Measurements from ENCODE around the gene ARHGAP26. TPM values are rescaled to one million over a fixed set of nuclear protein-coding genes. Genes with fewer than 3 reads are reported as not detected.
A peak's percentile ranks its signal among the peaks of the same experiment; 100 is the strongest.

The ARHGAP26 gene
- total and polyA plus RNA-seq, 5 donors, result 13.2 to 56.9 (median 47.0) TPM

DNA sequence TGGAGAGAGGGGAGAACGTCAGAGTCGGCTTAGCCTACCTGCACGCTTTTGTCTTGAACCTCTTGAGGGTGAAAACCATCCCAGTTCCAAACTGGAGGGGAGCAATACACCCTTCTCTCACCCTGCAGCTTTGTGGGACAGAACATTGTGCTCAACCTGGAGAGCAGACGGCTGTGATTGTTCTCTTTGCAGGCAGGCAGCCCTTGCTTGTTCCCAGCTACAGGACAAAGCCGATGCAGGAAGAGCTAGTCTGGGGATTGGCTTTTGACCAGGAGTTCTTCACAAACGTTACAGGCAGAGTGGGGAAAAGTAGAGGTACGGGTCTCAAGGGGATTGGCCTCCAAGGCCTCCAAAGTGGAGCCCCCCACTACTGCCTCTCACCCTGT lies 33.9 kb upstream of the ARHGAP26 start:
- H3K27me3 ChIP-seq (ENCODE audit: control insufficient read depth, insufficient read depth), result no peaks in the 10 kb centered on the region
- ATAC-seq, result peak in 1 of 2 donors; percentile 24
- no peaks in the 10 kb centered on the region for H3K9me3 ChIP-seq (ENCODE audit: control insufficient read depth, low read length)
- WGBS, result 58% methylated on average over 7 of the region's 7 CpGs
- no peak overlapping the region for H3K4me3 ChIP-seq (ENCODE audit: low read length)
- H3K27ac ChIP-seq (ENCODE audit: low read length), result no peak overlapping the region
- intact Hi-C loops (cut with DNase I), result no loop called here
- peaks cover 7% of the 10 kb centered on the region for H3K4me1 ChIP-seq (ENCODE audit: control insufficient read depth, insufficient read depth, low read length)
- DNase-seq, result no peak

DNA sequence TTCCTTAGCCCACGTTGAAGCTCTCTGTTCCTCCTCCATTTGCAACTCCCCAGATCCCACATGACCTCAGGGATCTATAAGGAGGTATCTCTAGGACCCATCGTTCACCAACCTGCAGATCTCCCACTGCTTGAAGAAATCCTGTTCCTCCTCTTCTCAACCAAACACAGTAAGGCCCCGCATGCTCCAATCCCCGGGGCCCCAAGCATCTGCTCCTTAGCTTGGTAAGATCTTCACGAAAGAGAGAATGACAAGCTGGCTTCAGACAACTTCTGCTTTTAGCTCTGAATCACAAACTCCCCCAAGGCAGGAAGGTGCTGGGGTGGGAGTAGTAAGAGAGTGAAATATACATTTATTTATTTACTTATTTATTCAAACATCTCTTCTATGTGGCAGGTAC lies 33.0 kb upstream of the ARHGAP26 start:
- no peak for ATAC-seq
- WGBS, result 73% methylated on average over 5 of the region's 5 CpGs
- no peaks in the 10 kb centered on the region for H3K27me3 ChIP-seq (ENCODE audit: control insufficient read depth, insufficient read depth)

DNA sequence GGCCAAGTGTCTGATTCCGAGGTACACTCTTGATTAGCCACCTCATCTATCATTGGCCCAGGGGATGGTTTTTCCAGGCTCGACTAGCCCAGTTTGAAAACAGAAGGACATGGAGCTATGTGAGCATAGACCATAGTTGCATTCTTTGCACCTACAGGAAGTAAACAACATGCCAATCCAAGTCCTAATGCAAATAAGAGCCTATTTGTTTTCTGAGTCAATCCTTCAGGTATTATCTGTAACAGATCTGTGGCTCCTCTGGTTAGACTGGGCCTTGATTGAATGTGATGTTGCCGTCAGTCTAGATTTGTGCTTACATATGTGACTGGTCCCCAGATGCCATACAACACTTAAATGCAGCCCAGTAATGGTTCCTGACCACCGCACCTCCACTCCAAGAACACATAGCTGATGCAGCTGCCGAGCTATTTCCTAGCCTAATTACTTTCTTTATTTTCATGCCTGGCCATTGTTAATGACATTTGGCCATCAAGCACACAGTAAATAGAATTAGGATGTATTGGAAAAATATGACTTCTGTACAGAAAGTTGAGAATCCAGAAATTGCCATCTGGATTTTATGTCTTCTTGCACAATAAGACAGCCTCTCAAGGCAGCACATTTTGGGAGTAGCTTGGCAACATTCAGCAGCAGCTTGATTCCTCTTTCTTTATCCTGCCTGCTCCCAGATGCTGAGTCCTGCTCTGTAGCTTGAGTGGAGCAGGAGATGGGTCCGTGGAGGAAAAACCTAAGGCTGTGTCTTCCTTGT lies 29.5 kb upstream of the ARHGAP26 start:
- Histone ChIP-seq H3K4me1 (ENCODE audit: control insufficient read depth, insufficient read depth, low read length) (peaks cover 11% of the 10 kb centered on the region), H3K27ac (ENCODE audit: low read length) (peak overlapping the region; percentile 5)
- intact Hi-C loops (cut with DNase I), result loop anchor here in 1 of 4 donors (10.0 kb wide), 1 partner anchor 134 kb away; no protein-coding TSS in a partner anchor

More for the DNA sequence above, 33.0 kb upstream of the ARHGAP26 start:
- Histone ChIP-seq H3K4me3 (ENCODE audit: low read length) (no peak overlapping the region), H3K4me1 (ENCODE audit: control insufficient read depth, insufficient read depth, low read length) (peaks cover 7% of the 10 kb centered on the region), H3K27ac (ENCODE audit: low read length) (no peak overlapping the region), H3K9me3 (ENCODE audit: control insufficient read depth, low read length) (no peaks in the 10 kb centered on the region)
- DNase-seq, result no peak
- intact Hi-C loops (cut with DNase I), result no loop called here

DNA sequence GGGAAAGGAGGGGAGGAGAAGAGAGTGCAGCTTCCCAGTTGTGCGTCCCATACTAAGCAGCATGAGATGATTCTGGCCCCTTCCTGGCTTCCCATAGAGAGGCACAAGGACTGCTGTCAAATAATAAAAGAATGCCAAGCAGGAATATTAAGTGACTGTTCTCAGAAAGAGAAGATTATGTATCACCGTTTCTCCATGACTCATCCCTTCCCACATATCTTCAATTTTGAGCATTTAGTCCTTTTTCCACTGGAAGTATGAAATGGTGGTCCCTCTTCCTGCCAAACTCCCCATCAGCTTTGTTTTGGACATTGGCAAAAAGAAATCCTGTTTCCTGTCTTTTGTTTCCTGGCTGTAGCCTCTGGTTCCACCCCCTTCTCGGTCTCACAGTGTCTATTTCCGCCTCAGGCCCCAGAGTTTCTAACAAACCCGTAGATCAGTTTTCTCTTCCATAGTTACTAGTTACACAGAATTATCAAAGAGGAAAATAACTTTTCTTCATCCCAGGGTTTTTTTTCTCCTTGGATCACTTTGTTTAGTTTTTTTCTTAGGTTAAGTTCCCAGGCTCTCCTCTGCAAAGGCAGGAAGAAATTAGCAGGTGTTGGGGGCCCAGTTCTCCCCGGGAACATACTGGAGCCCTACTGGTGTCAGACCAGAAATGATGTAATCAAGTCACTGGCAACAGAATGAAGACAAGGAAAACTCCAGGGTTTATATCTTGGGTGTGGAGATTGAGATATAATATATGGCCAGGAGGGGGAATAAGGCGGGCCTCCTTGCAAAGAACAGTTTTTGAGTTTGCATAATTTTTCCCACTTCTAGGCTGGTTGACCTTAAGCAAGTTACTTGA lies 26.4 kb upstream of the ARHGAP26 start:
- no peak overlapping the region for H3K4me3 ChIP-seq (ENCODE audit: low read length)
- peak overlapping the region; percentile 87 for H3K27ac ChIP-seq (ENCODE audit: low read length)
- WGBS, result 23% methylated on average over 7 of the region's 7 CpGs
- no peaks in the 10 kb centered on the region for H3K9me3 ChIP-seq (ENCODE audit: control insufficient read depth, low read length)
- no peaks in the 10 kb centered on the region for H3K27me3 ChIP-seq (ENCODE audit: control insufficient read depth, insufficient read depth)
- ATAC-seq (peak; percentile 73 to 89), DNase-seq (peak in 1 of 3 donors; percentile 60)
- H3K4me1 ChIP-seq (ENCODE audit: control insufficient read depth, insufficient read depth, low read length), result peaks cover 10% of the 10 kb centered on the region
- intact Hi-C loops (cut with DNase I), result loop anchor here in 1 of 4 donors (10.0 kb wide), 1 partner anchor 131 kb away; no protein-coding TSS in a partner anchor

More for the DNA sequence above, 29.5 kb upstream of the ARHGAP26 start:
- no peaks in the 10 kb centered on the region for H3K27me3 ChIP-seq (ENCODE audit: control insufficient read depth, insufficient read depth)
- ATAC-seq (peak in 1 of 2 donors; percentile 34), DNase-seq (no peak)
- 74% methylated on average over 6 of the region's 6 CpGs for WGBS
- H3K4me3 ChIP-seq (ENCODE audit: low read length), result no peak overlapping the region
- no peaks in the 10 kb centered on the region for H3K9me3 ChIP-seq (ENCODE audit: control insufficient read depth, low read length)

DNA sequence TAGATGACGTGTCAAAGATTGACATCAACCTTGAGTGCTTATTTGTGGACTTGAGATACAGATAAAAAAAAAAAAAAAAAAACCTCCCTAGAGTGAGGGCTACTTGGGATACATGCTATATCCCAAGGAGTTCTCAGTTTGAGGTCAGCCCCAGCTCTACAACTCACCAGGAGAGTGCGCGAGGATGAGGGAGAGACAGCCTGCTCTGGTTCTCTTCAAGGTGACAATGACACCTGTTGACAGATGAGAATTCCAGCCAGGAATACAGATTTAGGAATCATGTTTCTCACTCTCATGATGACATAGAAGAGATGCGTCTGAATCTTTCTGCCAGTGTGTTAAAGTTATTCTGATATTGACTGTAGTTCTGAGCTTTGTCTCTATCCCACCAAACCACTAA lies 24.9 kb upstream of the ARHGAP26 start:
- Histone ChIP-seq H3K4me1 (ENCODE audit: control insufficient read depth, insufficient read depth, low read length) (peaks cover 10% of the 10 kb centered on the region), H3K27ac (ENCODE audit: low read length) (no peak overlapping the region), H3K4me3 (ENCODE audit: low read length) (no peak overlapping the region), H3K27me3 (ENCODE audit: control insufficient read depth, insufficient read depth) (no peaks in the 10 kb centered on the region), H3K9me3 (ENCODE audit: control insufficient read depth, low read length) (no peaks in the 10 kb centered on the region)
- DNase-seq (no peak), ATAC-seq (peak; percentile 15 to 53)
- intact Hi-C loops (cut with DNase I), result loop anchor here in 1 of 4 donors (10.0 kb wide), 1 partner anchor 130 kb away; no protein-coding TSS in a partner anchor
- WGBS, result 73% methylated on average over 4 of the region's 4 CpGs

DNA sequence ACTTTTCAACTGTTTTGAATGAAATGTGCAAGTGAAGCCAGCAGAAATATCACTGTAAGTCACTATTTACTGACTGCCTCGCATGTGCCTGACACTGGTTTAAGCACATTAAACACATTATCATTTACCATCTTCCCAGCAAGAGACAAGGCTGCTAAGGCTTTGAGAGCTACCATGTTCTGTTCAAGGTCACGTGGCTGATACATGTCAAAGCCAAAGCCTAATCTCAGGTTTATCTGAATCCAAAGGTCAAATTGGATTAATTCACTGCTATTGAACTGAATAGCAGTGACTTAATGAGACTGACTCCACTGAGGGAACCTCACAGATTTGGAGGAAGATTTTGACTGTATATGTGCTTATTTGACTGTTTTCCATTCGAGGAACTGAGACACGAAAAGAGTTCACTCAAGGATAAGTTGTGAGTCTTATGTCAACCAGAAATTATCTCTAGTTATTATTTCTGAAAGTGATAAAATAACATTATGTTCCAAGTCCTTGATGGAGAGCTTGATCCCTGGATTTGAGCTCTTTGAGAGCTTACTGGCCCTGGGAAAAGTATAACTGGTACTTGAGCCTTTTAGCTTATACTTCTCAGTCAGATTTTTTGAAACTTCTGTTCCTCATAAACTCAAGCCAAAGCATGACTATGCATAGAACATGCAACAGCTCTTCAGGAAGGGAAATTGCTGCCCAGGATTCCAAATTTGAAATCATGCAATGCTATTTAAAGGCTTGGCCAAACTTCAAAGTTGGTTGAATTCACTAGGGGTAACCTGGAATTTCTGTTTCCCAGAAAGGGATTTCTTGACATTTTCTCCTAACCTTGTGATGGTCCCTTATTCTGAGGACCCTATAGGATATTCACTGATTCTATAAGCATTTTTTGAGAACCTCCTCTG lies 23.4 kb upstream of the ARHGAP26 start:
- ATAC-seq, result no peak

DNA sequence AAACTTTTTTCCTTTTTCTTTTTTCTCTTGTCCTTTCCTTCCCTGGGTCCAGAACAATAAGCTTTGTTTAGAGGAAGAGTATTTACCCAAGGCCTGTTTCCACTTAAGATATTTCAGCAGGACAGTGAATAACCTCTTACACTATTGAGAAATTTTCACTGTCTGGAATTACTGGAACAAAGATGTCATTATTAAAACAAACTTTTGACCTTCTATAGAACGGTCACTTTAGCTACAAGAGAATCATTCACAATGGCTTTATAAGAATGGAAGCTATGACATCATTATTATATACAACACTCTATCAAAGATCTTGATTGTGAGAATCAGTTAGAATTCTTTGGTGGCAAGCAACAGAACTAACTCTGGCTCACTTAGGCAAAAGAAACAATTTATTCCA lies 22.0 kb upstream of the ARHGAP26 start:
- Histone ChIP-seq H3K4me3 (ENCODE audit: low read length) (no peak overlapping the region), H3K27ac (ENCODE audit: low read length) (no peak overlapping the region), H3K9me3 (ENCODE audit: control insufficient read depth, low read length) (no peaks in the 10 kb centered on the region), H3K27me3 (ENCODE audit: control insufficient read depth, insufficient read depth) (no peaks in the 10 kb centered on the region), H3K4me1 (ENCODE audit: control insufficient read depth, insufficient read depth, low read length) (peaks cover 19% of the 10 kb centered on the region)
- no peak for ATAC-seq
- intact Hi-C loops (cut with DNase I), result loop anchor here in 1 of 4 donors (10.0 kb wide), 1 partner anchor 127 kb away; no protein-coding TSS in a partner anchor
- no peak for DNase-seq
- WGBS, result 67% methylated on average over 1 of the region's 1 CpG

More for the DNA sequence above, 23.4 kb upstream of the ARHGAP26 start:
- Histone ChIP-seq H3K9me3 (ENCODE audit: control insufficient read depth, low read length) (no peaks in the 10 kb centered on the region), H3K4me3 (ENCODE audit: low read length) (no peak overlapping the region), H3K27ac (ENCODE audit: low read length) (peak overlapping the region; percentile 33), H3K27me3 (ENCODE audit: control insufficient read depth, insufficient read depth) (no peaks in the 10 kb centered on the region), H3K4me1 (ENCODE audit: control insufficient read depth, insufficient read depth, low read length) (peaks cover 14% of the 10 kb centered on the region)
- WGBS, result 43% methylated on average over 4 of the region's 4 CpGs
- DNase-seq, result no peak
- intact Hi-C loops (cut with DNase I), result loop anchor here in 1 of 4 donors (10.0 kb wide), 1 partner anchor 128 kb away; no protein-coding TSS in a partner anchor

DNA sequence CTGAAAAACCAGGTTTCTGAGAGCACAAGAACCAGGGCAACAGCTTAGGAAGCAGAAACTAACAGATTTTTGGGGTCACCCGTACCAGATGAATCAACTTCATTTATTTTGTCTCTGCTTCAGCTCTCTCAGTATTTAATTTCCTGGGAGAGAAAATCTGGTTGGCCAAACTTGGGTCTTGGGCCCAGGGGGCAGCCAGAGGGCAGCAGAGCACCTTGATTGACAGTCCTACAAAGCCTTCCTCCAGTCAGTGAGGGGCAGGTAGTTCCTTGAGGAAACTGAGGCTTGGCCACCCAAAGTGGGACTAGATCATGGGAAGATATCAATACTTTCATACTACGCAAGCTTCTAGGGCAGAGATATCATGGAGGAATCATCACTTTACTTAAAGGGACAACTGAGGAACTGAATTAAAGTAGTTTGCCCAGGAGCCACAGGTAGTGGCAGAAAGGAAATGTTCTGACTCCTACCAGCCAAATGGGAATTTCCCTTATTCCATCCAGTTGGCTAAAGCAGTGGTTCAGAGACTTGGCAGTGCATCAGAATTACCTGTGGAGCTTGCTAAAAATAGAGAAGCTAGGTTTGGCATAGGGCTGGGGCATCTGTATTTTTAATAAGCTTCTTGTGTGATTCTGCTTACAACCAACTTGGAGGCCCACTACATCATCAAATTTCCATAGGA lies 21.5 kb upstream of the ARHGAP26 start:
- Histone ChIP-seq H3K27ac (ENCODE audit: low read length) (no peak overlapping the region), H3K9me3 (ENCODE audit: control insufficient read depth, low read length) (no peaks in the 10 kb centered on the region), H3K4me3 (ENCODE audit: low read length) (no peak overlapping the region), H3K4me1 (ENCODE audit: control insufficient read depth, insufficient read depth, low read length) (peaks cover 21% of the 10 kb centered on the region), H3K27me3 (ENCODE audit: control insufficient read depth, insufficient read depth) (no peaks in the 10 kb centered on the region)
- peak in 1 of 3 donors; percentile 65 for DNase-seq
- intact Hi-C loops (cut with DNase I), result loop anchor here in 1 of 4 donors (10.0 kb wide), 1 partner anchor 126 kb away; no protein-coding TSS in a partner anchor
- no peak for ATAC-seq
- WGBS, result 94% methylated on average over 2 of the region's 2 CpGs

DNA sequence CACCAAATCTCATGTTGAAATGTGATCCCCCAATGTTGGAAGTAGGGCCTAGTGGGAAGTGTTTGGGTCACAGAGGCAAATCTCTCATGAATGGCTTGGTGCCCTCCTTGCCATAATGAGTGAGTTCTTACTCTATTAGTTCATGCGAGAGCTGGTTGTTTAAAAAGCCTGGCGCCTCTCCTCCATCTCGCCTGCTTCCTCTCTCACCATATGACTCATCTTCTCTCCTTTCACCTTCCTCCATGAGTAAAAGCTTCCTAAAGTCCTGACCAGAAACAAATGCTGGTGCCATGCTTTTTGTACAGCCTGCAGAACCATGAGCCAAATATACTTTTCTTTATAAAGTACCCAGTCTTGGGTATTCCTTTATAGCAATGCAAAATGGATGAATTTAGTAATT lies 20.9 kb upstream of the ARHGAP26 start:
- WGBS, result 78% methylated on average over 3 of the region's 3 CpGs
- no peak for DNase-seq
- Histone ChIP-seq H3K27me3 (ENCODE audit: control insufficient read depth, insufficient read depth) (no peaks in the 10 kb centered on the region), H3K4me3 (ENCODE audit: low read length) (no peak overlapping the region), H3K27ac (ENCODE audit: low read length) (no peak overlapping the region), H3K4me1 (ENCODE audit: control insufficient read depth, insufficient read depth, low read length) (peaks cover 24% of the 10 kb centered on the region), H3K9me3 (ENCODE audit: control insufficient read depth, low read length) (no peaks in the 10 kb centered on the region)
- intact Hi-C loops (cut with DNase I), result loop anchor here in 1 of 4 donors (10.0 kb wide), 1 partner anchor 125 kb away; no protein-coding TSS in a partner anchor
- ATAC-seq, result no peak
